HG03575 (cell line): Measurements from ENCODE around the gene ADAMTS1.

Experiments
- ATAC-seq: cut with Tn5 transposase; IDR thresholded peaks from one replicate; pipeline ENCODE4 v1.9.1; 2021; ENCODE audit not compliant: unreplicated experiment, insufficient number of reproducible peaks, low FRiP score; ENCODE audit errors: extremely low read depth

Gene ADAMTS1

GRCh38 chr21:26819740-26820324 is 25.4 kb downstream of the ADAMTS1 start:
- no peak for ATAC-seq

DNA sequence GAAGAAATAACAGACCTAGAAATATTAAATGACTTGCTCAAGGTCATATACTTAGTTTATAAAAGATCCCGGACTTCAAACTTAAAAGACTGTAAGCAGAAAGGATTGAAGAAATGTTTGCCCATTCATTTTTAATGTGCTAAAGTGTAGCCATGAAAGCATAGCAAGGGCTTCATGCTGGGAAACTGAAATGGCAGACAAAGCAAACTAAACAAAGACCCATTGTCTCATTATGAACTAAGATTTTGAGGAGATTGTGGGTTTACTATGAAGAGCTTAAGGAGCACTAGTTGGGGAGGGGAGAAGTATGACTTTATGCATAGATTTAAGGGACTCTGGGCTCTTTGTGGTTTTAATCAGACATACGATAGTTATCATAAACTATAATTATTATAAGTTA is 26.3 kb downstream of the ADAMTS1 start:
- ATAC-seq: no peak

DNA sequence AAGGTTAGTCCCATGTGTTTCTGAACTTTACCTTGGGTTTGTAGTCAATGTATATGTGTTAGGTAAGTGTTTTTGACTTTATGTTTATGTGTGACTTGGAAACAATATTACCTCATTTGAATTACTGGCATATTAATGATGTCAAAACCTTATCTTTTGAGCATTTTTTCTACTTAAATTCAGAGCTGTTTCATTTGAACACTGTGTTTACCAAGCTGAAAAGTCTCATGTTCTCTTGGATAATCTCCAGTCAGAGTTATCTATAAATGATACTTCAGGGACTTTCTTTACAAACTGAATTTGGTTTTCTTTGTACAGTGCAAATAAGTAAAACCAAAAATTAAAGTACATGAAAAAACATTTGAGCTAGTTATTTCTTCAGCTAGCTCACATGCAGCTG is 30.0 kb downstream of the ADAMTS1 start:
- ATAC-seq: no peak

GRCh38 chr21:26814386-26814785 is 30.8 kb downstream of the ADAMTS1 start:
- ATAC-seq: no peak

DNA sequence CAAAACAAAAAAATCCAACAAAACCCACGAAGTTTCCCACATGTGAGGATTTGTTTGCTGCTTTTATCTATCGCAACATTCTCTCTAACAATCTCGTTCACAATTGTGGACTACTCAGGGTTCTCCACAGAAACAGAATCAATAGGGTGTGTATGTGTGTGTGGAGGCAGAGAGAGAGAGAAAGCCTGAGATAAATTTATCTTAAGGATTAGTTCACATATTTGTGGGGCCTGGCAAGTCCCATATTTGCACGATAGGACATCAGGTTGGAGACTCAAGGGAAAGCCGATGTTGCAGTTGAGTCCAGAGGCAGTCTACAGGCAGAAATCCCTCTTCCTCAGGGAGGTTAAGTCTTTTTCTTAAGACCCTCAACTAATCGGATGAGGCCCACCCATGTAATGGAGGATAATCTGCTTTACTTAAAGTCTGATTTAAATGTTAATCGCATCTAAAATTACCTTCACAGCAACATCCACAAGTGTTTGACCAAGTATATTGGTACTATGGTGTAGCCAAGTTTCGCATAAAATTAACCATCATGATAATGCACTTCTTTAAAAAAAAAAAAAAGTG is 31.7 kb downstream of the ADAMTS1 start:
- no peak for ATAC-seq

DNA sequence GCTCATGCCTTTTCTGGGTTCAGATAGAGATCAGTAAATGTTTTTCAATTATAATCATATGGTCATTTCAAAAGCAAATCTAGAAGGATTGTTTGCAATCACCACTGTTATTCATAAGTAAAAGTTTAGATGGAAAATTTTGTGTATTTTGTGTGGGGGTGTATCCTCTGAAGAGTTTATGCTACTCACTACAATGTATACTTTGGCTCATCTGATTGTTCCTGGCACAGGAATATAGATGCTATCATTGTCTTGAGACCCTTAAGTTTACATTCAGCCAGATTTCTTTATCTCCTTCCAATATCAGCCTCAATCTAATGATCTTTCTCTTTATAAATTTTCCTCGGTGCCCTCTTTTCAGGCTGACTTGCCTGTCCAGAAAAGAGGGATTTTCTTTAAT is 33.0 kb downstream of the ADAMTS1 start:
- no peak for ATAC-seq

- no peak for ATAC-seq
Observed at GRCh38 chr21:26811482-26811881, 33.7 kb downstream of the ADAMTS1 start.

DNA sequence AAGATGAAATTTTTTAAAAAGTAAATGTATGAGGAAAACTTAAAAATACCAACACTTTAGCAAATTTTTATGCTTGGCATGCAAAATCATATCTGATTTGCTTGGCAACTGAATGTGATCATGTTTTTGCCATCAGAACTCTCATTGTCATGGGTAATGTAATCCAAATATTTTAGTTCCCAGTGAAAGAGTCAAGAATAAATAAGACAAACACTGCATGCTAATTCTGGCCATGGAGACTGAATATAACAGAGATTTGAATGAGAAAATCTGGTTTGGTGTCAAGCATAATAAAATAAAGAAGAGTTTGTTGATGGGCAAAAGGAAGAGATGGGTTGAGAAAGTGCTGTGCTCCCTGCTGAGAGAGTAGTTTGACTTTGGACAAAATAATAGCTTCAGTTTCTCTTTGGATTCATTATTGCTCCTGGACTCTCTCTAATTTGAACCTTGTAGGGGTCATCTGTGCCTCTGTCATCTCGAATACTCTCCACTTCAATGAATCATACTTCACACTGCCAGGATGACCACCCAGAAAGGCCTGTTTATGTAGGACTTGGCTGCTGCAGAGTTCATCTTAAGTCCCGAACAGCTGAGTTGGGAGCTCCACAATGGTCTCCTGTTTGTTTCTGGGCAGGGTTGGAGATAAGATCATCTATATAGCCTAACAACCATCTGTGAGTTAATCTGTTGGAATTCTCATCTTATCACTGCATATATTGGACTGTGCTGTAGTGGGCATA is 34.4 kb downstream of the ADAMTS1 start:
- no peak for ATAC-seq

GRCh38 chr21:26810266-26810665 is 34.9 kb downstream of the ADAMTS1 start:
- no peak for ATAC-seq

DNA sequence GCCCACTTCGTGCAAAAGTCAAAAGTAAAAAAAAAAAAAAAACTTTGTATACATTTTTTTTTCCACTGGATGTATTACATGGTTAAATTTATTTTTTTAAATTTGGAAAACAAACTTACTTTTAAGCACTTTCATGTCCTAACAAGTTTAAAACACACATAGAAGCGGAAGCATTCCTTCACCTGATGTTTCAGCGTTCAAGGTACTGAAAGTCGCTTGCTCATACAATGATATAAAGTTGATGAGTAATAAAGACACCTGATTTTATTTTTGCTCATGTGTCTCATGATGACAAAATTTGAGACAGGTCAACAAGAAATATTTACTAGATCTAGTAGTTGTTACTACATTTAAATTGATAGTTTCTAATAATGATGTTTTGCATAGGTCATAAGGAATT is 35.5 kb downstream of the ADAMTS1 start:
- no peak for ATAC-seq

DNA sequence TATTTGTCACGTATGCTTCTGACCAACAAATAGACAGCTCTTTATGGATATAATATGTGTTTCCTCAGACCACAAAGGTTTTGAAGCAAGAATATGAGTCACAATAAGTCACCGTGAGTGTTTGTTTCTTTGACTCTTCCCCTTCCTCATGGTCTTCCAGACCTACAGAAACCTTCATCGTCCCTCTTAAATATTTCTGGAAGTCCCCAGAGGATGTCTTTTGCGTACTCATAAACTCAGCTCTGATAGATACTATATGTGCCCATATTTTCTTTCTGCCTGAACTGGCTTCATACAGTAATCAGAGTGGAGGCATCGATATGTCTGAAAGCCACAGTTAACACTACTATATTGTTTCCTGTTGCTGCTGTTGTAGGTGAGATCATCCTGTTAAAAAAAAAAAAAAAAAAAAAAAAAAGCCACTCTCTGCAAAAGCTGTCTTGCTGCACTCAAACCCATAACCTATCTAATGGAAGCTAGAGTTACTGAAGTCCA is 38.4 kb downstream of the ADAMTS1 start:
- no peak for ATAC-seq

GRCh38 chr21:26804895-26805609 is 40.2 kb downstream of the ADAMTS1 start:
- ATAC-seq: no peak

DNA sequence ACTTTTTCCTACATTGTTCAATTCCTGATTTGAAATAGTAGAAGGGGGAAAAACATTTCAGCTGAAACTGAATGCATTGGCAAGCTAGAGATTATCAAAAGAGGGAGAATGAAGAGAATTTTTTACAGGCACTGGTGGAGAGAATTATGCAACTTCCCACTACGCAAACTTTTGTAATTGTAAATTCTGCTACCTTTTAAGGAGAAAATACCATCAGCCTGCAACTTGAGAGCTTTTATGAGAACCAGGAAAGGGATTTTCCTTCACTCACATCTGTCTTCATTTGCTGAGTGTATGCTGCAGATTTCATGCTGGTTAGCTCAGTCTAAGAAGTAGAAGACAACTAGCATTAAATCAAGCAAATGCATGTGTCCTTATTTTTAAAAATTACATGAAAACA is 43.7 kb downstream of the ADAMTS1 start:
- ATAC-seq: no peak

GRCh38 chr21:26800970-26801431 is 44.2 kb downstream of the ADAMTS1 start:
- no peak for ATAC-seq

- no peak for ATAC-seq
Observed at GRCh38 chr21:26800455-26800854, 44.8 kb downstream of the ADAMTS1 start.

DNA sequence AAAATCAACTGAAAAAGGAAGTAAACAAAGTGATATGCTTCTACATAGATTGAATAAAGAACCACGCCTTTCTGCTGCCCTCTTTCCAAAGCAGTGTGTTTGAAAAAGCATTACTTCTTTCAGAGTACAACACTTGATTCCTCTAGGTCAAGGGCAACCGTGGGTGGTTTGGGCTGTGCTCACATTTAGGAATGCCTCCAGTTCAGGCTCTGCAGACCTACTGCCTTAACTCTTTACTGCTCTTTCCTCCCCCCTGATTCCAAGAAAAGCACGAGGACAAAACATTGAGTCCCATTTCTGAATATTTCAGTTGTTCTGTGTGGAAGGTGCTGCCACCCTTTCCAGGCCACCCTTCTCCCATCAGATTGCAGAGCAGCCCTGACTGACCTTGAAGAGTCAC is 45.2 kb downstream of the ADAMTS1 start:
- ATAC-seq: no peak

- ATAC-seq: no peak
Observed at GRCh38 chr21:26798856-26799751, 46.1 kb downstream of the ADAMTS1 start.

DNA sequence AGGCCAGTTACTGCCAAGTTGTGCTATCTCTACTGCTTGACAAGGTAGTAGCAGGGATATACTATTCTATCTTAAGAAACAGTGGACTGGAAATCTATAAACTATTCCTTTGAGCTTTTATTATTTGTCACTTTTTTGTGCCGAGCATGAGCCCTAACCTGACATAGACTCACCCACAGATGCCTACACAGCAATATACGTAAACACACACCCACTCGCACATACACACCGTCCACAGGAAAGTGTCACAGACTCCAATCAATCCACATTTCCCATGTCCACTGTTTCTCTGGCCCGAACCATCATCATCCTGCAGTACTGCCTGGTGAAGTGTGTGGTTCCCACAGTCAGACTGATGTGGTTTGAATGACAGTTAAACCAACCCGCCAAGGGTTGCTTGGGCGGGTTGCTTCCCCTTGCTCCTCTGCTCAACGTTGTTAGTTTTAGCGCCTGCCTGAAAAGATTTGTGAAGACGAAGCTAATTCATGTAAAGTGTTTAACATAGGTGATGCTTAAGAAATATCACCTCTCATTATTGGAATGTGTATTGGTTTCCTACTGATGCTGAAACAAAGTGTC is 47.2 kb downstream of the ADAMTS1 start:
- no peak for ATAC-seq
